GM20431 (cell line): ENCODE measurements around the gene EPS8.
"Not testable (repeated sequence)": the region's sequence is repeated elsewhere in the genome, so short reads cannot be mapped to it uniquely, and the experiment has no call there.

Experiments used
- in situ Hi-C: fragments of 300-500 bp; cut with MseI, MboI; formaldehyde crosslinking; loops from one replicate; pipeline ENCODE4 v1.15.0; 2020; ENCODE audit warnings: low sequenced_read_pairs; ENCODE audit not compliant: unreplicated experiment

Gene EPS8

GRCh38 chr12:15767301-15767700 lies 21.9 kb downstream of the EPS8 start:
- in situ Hi-C loops, result no loop called here

- in situ Hi-C loops, result no loop called here
Observed at GRCh38 chr12:15763328-15763727, 25.9 kb downstream of the EPS8 start.

- in situ Hi-C loops, result not testable (repeated sequence)
Observed at GRCh38 chr12:15762162-15762561, 27.0 kb downstream of the EPS8 start.

- in situ Hi-C loops, result no loop called here
Observed at GRCh38 chr12:15757553-15758255, 31.5 kb downstream of the EPS8 start.

GRCh38 chr12:15756822-15757221 lies 32.4 kb downstream of the EPS8 start:
- in situ Hi-C loops, result no loop called here

- in situ Hi-C loops, result no loop called here
Observed at GRCh38 chr12:15754233-15754632, 35.0 kb downstream of the EPS8 start.

GRCh38 chr12:15752785-15753184 lies 36.4 kb downstream of the EPS8 start:
- in situ Hi-C loops, result no loop called here

GRCh38 chr12:15751741-15752140 lies 37.4 kb downstream of the EPS8 start:
- in situ Hi-C loops, result no loop called here

GRCh38 chr12:15749937-15750336 lies 39.3 kb downstream of the EPS8 start:
- in situ Hi-C loops, result no loop called here

- in situ Hi-C loops, result not testable (repeated sequence)
Observed at GRCh38 chr12:15741870-15742269, 47.3 kb downstream of the EPS8 start.

GRCh38 chr12:15741082-15741481 lies 48.1 kb downstream of the EPS8 start:
- in situ Hi-C loops, result no loop called here

GRCh38 chr12:15740389-15740788 lies 48.8 kb downstream of the EPS8 start:
- in situ Hi-C loops, result not testable (repeated sequence)

GRCh38 chr12:15738438-15739015 lies 50.7 kb downstream of the EPS8 start:
- in situ Hi-C loops, result no loop called here

- in situ Hi-C loops, result no loop called here
Observed at GRCh38 chr12:15735837-15736615, 53.2 kb downstream of the EPS8 start.

- in situ Hi-C loops, result no loop called here
Observed at GRCh38 chr12:15733136-15733535, 56.1 kb downstream of the EPS8 start.

- in situ Hi-C loops, result no loop called here
Observed at GRCh38 chr12:15732341-15733061, 56.7 kb downstream of the EPS8 start.

- in situ Hi-C loops, result no loop called here
Observed at GRCh38 chr12:15731940-15732339, 57.2 kb downstream of the EPS8 start.

- in situ Hi-C loops, result no loop called here
Observed at GRCh38 chr12:15729097-15729496, 60.1 kb downstream of the EPS8 start.

- in situ Hi-C loops, result no loop called here
Observed at GRCh38 chr12:15728118-15728598, 61.0 kb downstream of the EPS8 start.

GRCh38 chr12:15726878-15727150 lies 62.4 kb downstream of the EPS8 start:
- in situ Hi-C loops, result no loop called here
